Esophagus muscularis mucosa (tissue), 4 donors: ENCODE results near the gene MRPL37.

Experiments used
- CTCF ChIP-seq, 3 experiments: fragments of 200-600 bp in 2 of 3; fragments of 450-650 bp in 1 of 3; sonication (generic) in 2 of 3; IDR thresholded peaks; one replicate each; pipeline ENCODE4 v1.5.1; 2017 to 2019; ENCODE audit warnings: antibody characterized with exemption in 3 of 3, mild to moderate bottlenecking in 2 of 3, moderate library complexity in 1 of 3
- EP300 ChIP-seq: sonication (generic); formaldehyde crosslinking; IDR thresholded peaks from one replicate; pipeline ENCODE4 v1.6.1; 2017; ENCODE audit warnings: antibody characterized with exemption
- POLR2A ChIP-seq: fragments of 450-650 bp; IDR thresholded peaks from one replicate; pipeline ENCODE4 v1.6.1; 2017; ENCODE audit warnings: antibody characterized with exemption, moderate library complexity, mild to moderate bottlenecking, low read depth
- POLR2AphosphoS5 ChIP-seq, 2 donors: sonication (generic); formaldehyde crosslinking; IDR thresholded peaks; one replicate each; pipeline ENCODE4 v1.6.1; 2017; ENCODE audit warnings: antibody characterized with exemption in 2 of 2

DNA sequence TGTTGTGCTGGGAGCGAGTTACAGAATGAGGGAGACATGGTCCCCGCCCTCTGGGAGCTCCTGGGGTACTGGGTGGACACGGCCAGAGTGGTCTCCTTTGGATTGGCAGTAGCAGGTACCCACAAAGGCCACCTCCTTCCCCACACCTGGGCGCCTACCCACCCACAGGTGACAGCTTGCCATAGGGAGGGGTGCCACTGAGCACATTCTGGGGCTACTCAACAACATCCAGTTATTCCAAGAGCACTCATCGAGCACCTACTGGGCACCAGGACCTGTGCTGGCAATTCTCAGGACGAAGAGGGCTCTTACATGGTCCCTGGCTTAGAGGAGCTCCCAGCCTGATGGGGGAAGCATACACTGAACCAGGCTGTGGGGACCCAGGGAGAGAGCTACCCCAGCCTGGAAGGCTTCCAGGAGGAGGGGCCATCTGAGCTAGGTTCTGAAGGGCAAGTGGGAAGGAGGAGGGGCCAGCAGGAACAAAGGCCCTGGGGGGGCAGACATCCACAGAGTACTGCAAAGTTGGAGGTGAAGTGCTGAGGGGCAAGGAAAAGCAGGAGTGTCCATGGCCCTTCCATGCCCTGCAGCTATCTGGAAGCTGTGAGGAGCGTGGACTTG lies 22.0 kb downstream of the MRPL37 start:
- TF ChIP-seq CTCF (IDR thresholded peaks at IDR 0.05) (no peak), POLR2A (no peak), EP300 (no peak), POLR2AphosphoS5 (IDR thresholded peaks at IDR 0.05) (no peak)
